HuH-7 (cell line): ENCODE data around the gene TACR2.

Experiments
- DNase-seq: peaks from one replicate; pipeline ENCODE4 v3.0.0; 2011; ENCODE audit warnings: low spot score

TACR2 gene

GRCh38 chr10:69402386-69402785 lies 14.3 kb downstream of the TACR2 start:
- DNase-seq: no peak

GRCh38 chr10:69401416-69401815 lies 15.3 kb downstream of the TACR2 start:
- DNase-seq: no peak

- no peak for DNase-seq
Observed at GRCh38 chr10:69400936-69401335, 15.8 kb downstream of the TACR2 start.

- DNase-seq: no peak
Observed at GRCh38 chr10:69398466-69398865, 18.3 kb downstream of the TACR2 start.

- DNase-seq: no peak
Observed at GRCh38 chr10:69397972-69398371, 18.7 kb downstream of the TACR2 start.

- DNase-seq: no peak
Observed at GRCh38 chr10:69394020-69394419, 22.7 kb downstream of the TACR2 start.

- peak; percentile 76 for DNase-seq
Observed at GRCh38 chr10:69392481-69393000, 24.2 kb downstream of the TACR2 start.

- no peak for DNase-seq
Observed at GRCh38 chr10:69391158-69391557, 25.6 kb downstream of the TACR2 start.

- DNase-seq: no peak
Observed at GRCh38 chr10:69389827-69390490, 26.8 kb downstream of the TACR2 start.

GRCh38 chr10:69388488-69388887 lies 28.2 kb downstream of the TACR2 start:
- no peak for DNase-seq

- no peak for DNase-seq
Observed at GRCh38 chr10:69387500-69387899, 29.2 kb downstream of the TACR2 start.

- no peak for DNase-seq
Observed at GRCh38 chr10:69385454-69386350, 31.0 kb downstream of the TACR2 start.

- DNase-seq: no peak
Observed at GRCh38 chr10:69384320-69384719, 32.4 kb downstream of the TACR2 start.

GRCh38 chr10:69383558-69383957 lies 33.2 kb downstream of the TACR2 start:
- no peak for DNase-seq

GRCh38 chr10:69382382-69383117 lies 34.2 kb downstream of the TACR2 start:
- DNase-seq: no peak

- DNase-seq: no peak
Observed at GRCh38 chr10:69379800-69380199, 36.9 kb downstream of the TACR2 start.

- no peak for DNase-seq
Observed at GRCh38 chr10:69377933-69378332, 38.8 kb downstream of the TACR2 start.

GRCh38 chr10:69377191-69377590 lies 39.5 kb downstream of the TACR2 start:
- no peak for DNase-seq

GRCh38 chr10:69376662-69377061 lies 40.1 kb downstream of the TACR2 start:
- no peak for DNase-seq

GRCh38 chr10:69375307-69376151 lies 41.2 kb downstream of the TACR2 start:
- DNase-seq: no peak

GRCh38 chr10:69374931-69375306 lies 41.8 kb downstream of the TACR2 start:
- DNase-seq: no peak

- DNase-seq: no peak
Observed at GRCh38 chr10:69374242-69374641, 42.5 kb downstream of the TACR2 start.
